Measurements from ENCODE around the gene MGLL.

DNA sequence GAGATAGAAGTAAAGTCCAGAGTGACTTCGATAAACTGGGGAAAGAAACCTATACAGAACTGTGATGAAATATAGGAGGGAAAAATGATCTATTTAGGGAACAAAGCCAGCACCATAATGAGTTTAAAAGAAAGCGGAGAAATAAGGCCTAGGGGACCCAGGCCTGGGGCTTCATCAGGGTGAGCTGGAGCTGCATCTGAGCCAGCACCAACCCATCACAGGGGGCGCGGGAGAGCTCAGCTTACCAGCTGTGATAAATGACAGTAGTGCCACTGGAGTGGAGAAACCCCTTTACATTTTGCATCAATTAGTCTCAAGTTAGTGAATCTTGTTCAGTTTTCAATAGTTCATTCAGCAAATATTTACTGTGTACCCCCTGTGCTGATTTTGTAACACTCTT is 172.1 kb downstream of the MGLL start:
- TF ChIP-seq, protein P1, sequence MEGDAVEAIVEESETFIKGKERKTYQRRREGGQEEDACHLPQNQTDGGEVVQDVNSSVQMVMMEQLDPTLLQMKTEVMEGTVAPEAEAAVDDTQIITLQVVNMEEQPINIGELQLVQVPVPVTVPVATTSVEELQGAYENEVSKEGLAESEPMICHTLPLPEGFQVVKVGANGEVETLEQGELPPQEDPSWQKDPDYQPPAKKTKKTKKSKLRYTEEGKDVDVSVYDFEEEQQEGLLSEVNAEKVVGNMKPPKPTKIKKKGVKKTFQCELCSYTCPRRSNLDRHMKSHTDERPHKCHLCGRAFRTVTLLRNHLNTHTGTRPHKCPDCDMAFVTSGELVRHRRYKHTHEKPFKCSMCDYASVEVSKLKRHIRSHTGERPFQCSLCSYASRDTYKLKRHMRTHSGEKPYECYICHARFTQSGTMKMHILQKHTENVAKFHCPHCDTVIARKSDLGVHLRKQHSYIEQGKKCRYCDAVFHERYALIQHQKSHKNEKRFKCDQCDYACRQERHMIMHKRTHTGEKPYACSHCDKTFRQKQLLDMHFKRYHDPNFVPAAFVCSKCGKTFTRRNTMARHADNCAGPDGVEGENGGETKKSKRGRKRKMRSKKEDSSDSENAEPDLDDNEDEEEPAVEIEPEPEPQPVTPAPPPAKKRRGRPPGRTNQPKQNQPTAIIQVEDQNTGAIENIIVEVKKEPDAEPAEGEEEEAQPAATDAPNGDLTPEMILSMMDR (IDR thresholded peaks at IDR 0.05): no peak
- no peak for TF ChIP-seq ZFX (IDR thresholded peaks at IDR 0.05; ENCODE audit: borderline replicate concordance)

All from 22Rv1 (cell line).